Epithelial cell of esophagus (primary cell): Measurements from ENCODE around the gene SORCS2.
A peak's percentile ranks its signal among the peaks of the same experiment; 100 is the strongest.

ENCODE experiments used
- DNase-seq: peaks from one replicate; pipeline ENCODE4 v3.0.0; 2010; ENCODE audit warnings: low read depth
- H3K4me3 ChIP-seq: 2 replicates; pipeline ENCODE4 v1.5.1; 2011; ENCODE audit warnings: mild to moderate bottlenecking, low read length, control low read depth
- CTCF ChIP-seq: IDR thresholded peaks from 2 replicates; pipeline ENCODE4 v1.5.1; 2011; ENCODE audit warnings: low read depth, mild to moderate bottlenecking, low read length, control low read depth, inconsistent platforms; ENCODE audit not compliant: insufficient read depth; ENCODE audit errors: missing control alignments

SORCS2 gene

GRCh38 chr4:7460566-7460965 lies 268.2 kb downstream of the SORCS2 start:
- H3K4me3 ChIP-seq, result no peak overlapping the region
- DNase-seq, result no peak
- no peak for TF ChIP-seq CTCF

GRCh38 chr4:7461230-7461629 lies 268.9 kb downstream of the SORCS2 start:
- DNase-seq, result no peak
- H3K4me3 ChIP-seq, result no peak overlapping the region

GRCh38 chr4:7462509-7462971 lies 270.2 kb downstream of the SORCS2 start:
- no peak overlapping the region for H3K4me3 ChIP-seq
- TF ChIP-seq CTCF, result peak; percentile 12
- no peak for DNase-seq

More at GRCh38 chr4:7461230-7461629, 268.9 kb downstream of the SORCS2 start:
- TF ChIP-seq CTCF, result no peak

- no peak for DNase-seq
- no peak overlapping the region for H3K4me3 ChIP-seq
- no peak for TF ChIP-seq CTCF
Measured at GRCh38 chr4:7463566-7464258, 271.4 kb downstream of the SORCS2 start.

GRCh38 chr4:7464259-7464655 lies 271.9 kb downstream of the SORCS2 start:
- no peak for TF ChIP-seq CTCF
- DNase-seq, result no peak
- H3K4me3 ChIP-seq, result no peak overlapping the region

- no peak for DNase-seq
- H3K4me3 ChIP-seq, result no peak overlapping the region
- TF ChIP-seq CTCF, result no peak
Measured at GRCh38 chr4:7465017-7465416, 272.7 kb downstream of the SORCS2 start.

GRCh38 chr4:7466215-7466614 lies 273.9 kb downstream of the SORCS2 start:
- no peak overlapping the region for H3K4me3 ChIP-seq
- TF ChIP-seq CTCF, result no peak
- no peak for DNase-seq
